Transverse colon (tissue), 4 donors: Measurements from ENCODE around the gene GLRA3. TPM values are rescaled to one million over a fixed set of nuclear protein-coding genes. Genes with fewer than 3 reads are reported as not detected.
"Not testable (repeated sequence)": the region's sequence is repeated elsewhere in the genome, so short reads cannot be mapped to it uniquely, and the experiment has no call there.

ENCODE experiments used
- DNase-seq: peaks from one replicate; pipeline ENCODE4 v3.0.0-alpha.2; 2019
- H3K27ac ChIP-seq, 4 donors: fragments of 200-600 bp; sonication (generic); 2 replicates each; pipeline ENCODE4 v1.5.1; 2016 to 2018; ENCODE audit warnings: inconsistent platforms in 4 of 4
- H3K27me3 ChIP-seq: fragments of 200-600 bp; sonication (generic); 2 replicates; pipeline ENCODE4 v1.5.1; 2017; ENCODE audit warnings: inconsistent platforms
- H3K36me3 ChIP-seq, 4 donors: fragments of 200-600 bp; sonication (generic); 2 replicates each; pipeline ENCODE4 v1.5.1; 2017 to 2019; ENCODE audit warnings: inconsistent platforms in 4 of 4
- H3K4me1 ChIP-seq, 4 donors: fragments of 200-600 bp; sonication (generic); 2 replicates each; pipeline ENCODE4 v1.5.1; 2017 to 2020; ENCODE audit warnings: inconsistent platforms in 4 of 4
- H3K4me3 ChIP-seq, 4 donors: fragments of 200-600 bp; sonication (generic); 1 replicate in 1 of 4; 2 replicates in 3 of 4; pipeline versions ENCODE4 v1.5.1 to v1.6.1; 2017 to 2019; ENCODE audit warnings: inconsistent platforms in 4 of 4
- H3K9me3 ChIP-seq, 2 donors: fragments of 200-600 bp; sonication (generic); 2 replicates each; pipeline ENCODE4 v1.5.1; 2017 to 2019; ENCODE audit warnings: inconsistent platforms in 2 of 2
- CTCF ChIP-seq, 5 experiments: fragments of 200-600 bp in 3 of 5; fragments of 450-650 bp in 2 of 5; sonication (generic) in 3 of 5; IDR thresholded peaks; 1 replicate in 2 of 5; 2 replicates in 3 of 5; pipeline ENCODE4 v1.5.1; 2016 to 2017; ENCODE audit warnings: antibody characterized with exemption in 5 of 5, inconsistent platforms in 3 of 5, mild to moderate bottlenecking in 2 of 5, moderate library complexity in 1 of 5
- EP300 ChIP-seq: sonication (generic); formaldehyde crosslinking; IDR thresholded peaks from one replicate; pipeline ENCODE4 v1.6.1; 2017; ENCODE audit warnings: antibody characterized with exemption, low read depth
- POLR2A ChIP-seq: fragments of 450-650 bp; IDR thresholded peaks from one replicate; pipeline ENCODE4 v1.6.1; 2016; ENCODE audit warnings: antibody characterized with exemption, mild to moderate bottlenecking, moderate library complexity
- POLR2AphosphoS5 ChIP-seq, 3 donors: sonication (generic); formaldehyde crosslinking; IDR thresholded peaks; one replicate each; pipeline ENCODE4 v1.6.1; 2016; ENCODE audit warnings: antibody characterized with exemption in 3 of 3
- WGBS, 2 donors: methylation state at CpG; one replicate each; pipeline ENCODE4 v1.1.5; 2018; ENCODE audit warnings: low coverage in 1 of 2; 5-methylcytosine and 5-hydroxymethylcytosine counted together
- in situ Hi-C, 4 donors: fragments of 200-750 bp; cut with MboI; loops; one replicate each; pipeline versions ENCODE4 v1.15.0 to v1.15.1; 2017; ENCODE audit warnings: low sequenced_read_pairs in 3 of 4, low pct_ligation_motif_present in 1 of 4, low pct_unique_long_range_greater_than_20kb in 1 of 4
- intact Hi-C: fragments of 100-400 bp; cut with DNase I; formaldehyde crosslinking; loops from one replicate; pipeline ENCODE4 v1.15.1; 2023; ENCODE audit warnings: low total_unique reads
- total RNA-seq, 4 donors: library from RNA; depleted of rRNA; stranded (reverse); fragments of >200 nt; gene quantifications; one replicate each; pipeline ENCODE4 v1.1.0, GENCODE V29; 2016

Gene GLRA3
- total RNA-seq, 4 donors from 2014 or later, result not detected

- Histone ChIP-seq H3K9me3 (no peaks in the 10 kb centered on the region), H3K27me3 (no peaks in the 10 kb centered on the region), H3K4me1 (no peaks in the 10 kb centered on the region), H3K4me3 (no peak overlapping the region), H3K27ac (no peak overlapping the region), H3K36me3 (no peaks in the 10 kb centered on the region)
- TF ChIP-seq POLR2A (no peak), CTCF (IDR thresholded peaks at IDR 0.05) (no peak), EP300 (no peak), POLR2AphosphoS5 (IDR thresholded peaks at IDR 0.05) (no peak)
- in situ Hi-C loops, result no loop called here
- intact Hi-C loops, result no loop called here
- DNase-seq, result no peak
Observed at GRCh38 chr4:174696657-174697056, 132.4 kb downstream of the GLRA3 start.

GRCh38 chr4:174691876-174692275, 137.2 kb downstream of the GLRA3 start:
- H3K4me1 ChIP-seq, H3K4me3 ChIP-seq, H3K36me3 ChIP-seq, in situ Hi-C loops, H3K27me3 ChIP-seq, intact Hi-C loops, DNase-seq, H3K27ac ChIP-seq, H3K9me3 ChIP-seq: not testable (repeated sequence)
- WGBS, 2 donors, result 97% methylated on average over 6 of the region's 24 CpGs; no CpG with 5 or more reads in 1 of the 2 donors

- in situ Hi-C loops, result no loop called here
- Histone ChIP-seq H3K4me3 (no peak overlapping the region), H3K9me3 (peaks cover 7% of the 10 kb centered on the region in 2 donors), H3K27me3 (no peaks in the 10 kb centered on the region), H3K36me3 (no peaks in the 10 kb centered on the region), H3K27ac (no peak overlapping the region), H3K4me1 (no peaks in the 10 kb centered on the region)
- no peak for DNase-seq
- intact Hi-C loops, result no loop called here
- 60 to 79% methylated on average over 1 of the region's 1 CpG for WGBS, 2 donors
- TF ChIP-seq EP300, result no peak
- TF ChIP-seq POLR2AphosphoS5 (IDR thresholded peaks at IDR 0.05), result no peak
- no peak for TF ChIP-seq POLR2A
- TF ChIP-seq CTCF (IDR thresholded peaks at IDR 0.05), result no peak
Observed at GRCh38 chr4:174690665-174691064, 138.4 kb downstream of the GLRA3 start.

- Histone ChIP-seq H3K27ac (no peak overlapping the region), H3K4me1 (no peaks in the 10 kb centered on the region), H3K9me3 (peaks cover 7% of the 10 kb centered on the region in 2 donors), H3K27me3 (no peaks in the 10 kb centered on the region), H3K4me3 (no peak overlapping the region), H3K36me3 (no peaks in the 10 kb centered on the region)
- no peak for DNase-seq
- intact Hi-C loops, result no loop called here
- in situ Hi-C loops, result no loop called here
- 70 to 79% methylated on average over 3 to 4 of the region's 4 CpGs for WGBS, 2 donors
- TF ChIP-seq EP300 (no peak), CTCF (IDR thresholded peaks at IDR 0.05) (no peak), POLR2AphosphoS5 (IDR thresholded peaks at IDR 0.05) (no peak), POLR2A (no peak)
Observed at GRCh38 chr4:174689618-174690017, 139.4 kb downstream of the GLRA3 start.

GRCh38 chr4:174686826-174687225, 142.2 kb downstream of the GLRA3 start:
- Histone ChIP-seq H3K4me1 (no peaks in the 10 kb centered on the region), H3K4me3 (no peak overlapping the region), H3K36me3 (no peaks in the 10 kb centered on the region), H3K27me3 (no peaks in the 10 kb centered on the region), H3K27ac (no peak overlapping the region), H3K9me3 (peaks cover 7% of the 10 kb centered on the region in 2 donors)
- no peak for DNase-seq
- intact Hi-C loops, result no loop called here
- in situ Hi-C loops, result no loop called here
- TF ChIP-seq EP300 (no peak), POLR2AphosphoS5 (IDR thresholded peaks at IDR 0.05) (no peak), POLR2A (no peak), CTCF (IDR thresholded peaks at IDR 0.05) (no peak)
